HTR-8/SVneo (cell line): ENCODE data around the gene ARHGAP32.

Experiments
- DNase-seq: peaks from one replicate; pipeline ENCODE4 v3.0.0; 2011; ENCODE audit warnings: low spot score, mixed read lengths; ENCODE audit not compliant: insufficient read length
- FAIRE-seq: peaks from 2 replicates; lab custom pipeline; 2011; peaks lifted over from hg19 to GRCh38; lab: Jason Lieb, UNC

The ARHGAP32 gene

GRCh38 chr11:129192150-129192549, at the start of gene ARHGAP32:
TSS of gene ARHGAP32 (minus strand) at chr11:129192325. CDS start at chr11:129192198, 127 bp downstream.
- FAIRE-seq (no peak), DNase-seq (no peak)

- FAIRE-seq (no peak), DNase-seq (no peak)
These were observed 47.1 kb upstream of the ARHGAP32 start for GRCh38 chr11:129239207-129239606.

DNA sequence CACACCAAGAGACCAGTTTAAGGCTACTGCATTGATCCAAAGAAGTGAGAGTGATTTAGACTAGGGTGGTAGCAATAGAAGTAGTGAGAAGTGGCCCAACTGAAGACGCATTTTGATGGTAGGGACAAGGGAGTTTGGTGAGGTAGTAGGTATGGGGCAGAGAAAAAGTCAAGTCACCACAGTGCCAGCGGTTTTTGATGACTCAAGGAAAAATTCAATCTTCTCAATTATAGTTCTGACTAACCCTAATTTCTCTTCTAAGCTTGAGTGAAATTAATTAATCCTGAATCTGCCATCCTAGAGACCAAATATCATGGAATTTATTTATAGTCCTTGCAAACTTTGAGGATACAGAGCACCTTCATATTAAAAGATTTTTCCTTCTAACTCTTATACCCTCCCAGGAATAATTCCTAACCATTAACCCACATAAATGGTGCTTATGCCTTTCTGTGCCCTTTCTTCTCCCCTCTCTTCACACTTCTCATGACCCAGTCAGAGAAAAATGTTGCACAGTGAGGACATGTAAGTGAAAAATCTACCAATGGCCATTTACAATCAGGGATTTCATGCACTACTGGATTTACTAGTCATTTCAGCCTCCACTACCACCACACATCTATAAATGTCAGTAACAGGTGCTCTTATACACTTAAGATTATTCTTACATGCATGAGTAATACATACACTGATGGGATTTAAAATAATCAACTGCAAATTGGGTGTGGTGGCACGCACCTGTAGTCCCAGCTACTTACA, 45.9 kb upstream of the ARHGAP32 start:
- DNase-seq: no peak
- FAIRE-seq: no peak

DNA sequence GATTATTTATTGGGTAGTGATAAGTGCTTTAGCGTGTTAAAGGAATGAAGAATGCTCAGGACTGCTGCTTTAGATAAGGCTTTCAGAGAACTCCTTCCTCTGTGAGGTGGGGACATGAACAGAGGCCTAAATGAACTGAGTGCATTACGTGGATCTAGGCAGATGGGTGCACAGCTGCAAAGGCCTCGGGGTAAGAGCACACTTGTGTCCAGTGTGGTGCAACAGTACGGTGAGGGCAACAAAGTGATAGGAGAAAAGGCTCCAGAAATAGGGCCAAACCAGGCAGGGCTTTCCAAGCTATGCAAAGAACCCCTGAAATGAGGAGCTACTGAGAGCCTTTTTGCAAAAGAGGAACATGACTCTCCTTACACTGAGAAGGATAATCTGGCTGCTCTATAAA, 45.3 kb upstream of the ARHGAP32 start:
- DNase-seq (no peak), FAIRE-seq (no peak)

- DNase-seq: no peak
- FAIRE-seq: no peak
These were observed 44.7 kb upstream of the ARHGAP32 start for GRCh38 chr11:129236850-129237249.

DNA sequence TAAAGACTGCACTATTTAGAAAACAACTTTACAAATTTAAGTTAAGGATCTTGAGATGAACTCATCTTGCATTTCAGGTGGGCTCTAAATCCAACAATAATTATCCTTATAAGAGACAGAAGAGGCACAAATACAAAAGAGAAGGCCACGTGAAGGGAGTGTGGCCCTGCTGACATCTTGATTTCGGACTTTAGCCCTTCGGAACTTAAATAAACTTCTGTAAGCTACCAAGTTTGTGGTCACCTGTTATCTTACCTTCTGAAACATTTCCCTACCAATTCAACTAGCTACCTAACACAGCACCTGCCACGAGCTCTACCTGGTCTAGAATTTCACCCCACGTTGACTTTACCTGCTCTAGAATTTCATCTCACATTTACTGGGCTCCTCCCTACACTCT, 42.9 kb upstream of the ARHGAP32 start:
- DNase-seq (no peak), FAIRE-seq (no peak)

DNA sequence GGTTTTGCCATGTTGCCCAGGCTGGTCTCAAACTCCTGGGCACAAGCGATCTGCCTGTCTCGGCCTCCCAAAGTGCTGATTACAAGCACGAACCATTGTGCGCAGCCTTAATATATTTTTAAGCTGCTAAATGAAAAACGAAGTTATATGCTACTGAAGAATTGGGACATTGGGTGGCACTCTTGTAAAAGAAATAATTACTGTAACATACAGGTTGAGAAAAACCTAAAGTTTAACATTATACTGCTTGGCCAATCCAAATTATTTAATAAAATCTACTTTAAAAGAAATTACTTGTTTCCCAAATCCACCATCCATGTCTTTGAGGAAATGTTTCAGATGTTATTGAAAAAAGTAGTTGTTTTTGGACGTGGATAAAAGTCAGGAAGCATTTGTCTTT, 37.9 kb upstream of the ARHGAP32 start:
- FAIRE-seq: no peak
- no peak for DNase-seq

GRCh38 chr11:129226207-129226798, 34.2 kb upstream of the ARHGAP32 start:
- no peak for FAIRE-seq

DNA sequence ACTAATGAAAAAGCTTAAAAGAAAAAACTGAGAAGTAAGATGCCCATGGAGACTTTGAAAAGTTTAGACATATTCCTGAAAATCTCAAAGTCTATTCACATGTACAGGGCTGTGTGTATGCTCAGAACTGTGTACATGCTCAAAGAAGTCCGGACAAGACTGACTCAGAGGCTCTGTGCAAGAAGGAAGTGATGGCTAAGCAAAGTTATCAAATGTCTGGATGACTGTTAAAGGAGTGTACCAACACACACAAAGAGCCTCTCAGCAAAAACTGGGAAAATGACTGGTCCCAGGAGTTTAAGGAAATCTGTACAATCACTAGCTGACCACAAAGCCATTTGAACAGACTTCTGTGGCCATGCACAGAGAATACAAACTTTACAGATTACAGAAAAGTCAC, 33.1 kb upstream of the ARHGAP32 start:
- FAIRE-seq: no peak
- DNase-seq: no peak

More at GRCh38 chr11:129226207-129226798, 34.2 kb upstream of the ARHGAP32 start:
- DNase-seq: no peak

GRCh38 chr11:129224538-129224937, 32.4 kb upstream of the ARHGAP32 start:
- DNase-seq (no peak), FAIRE-seq (no peak)

GRCh38 chr11:129223701-129224149, 31.6 kb upstream of the ARHGAP32 start:
- FAIRE-seq (no peak), DNase-seq (no peak)

- FAIRE-seq: no peak
- no peak for DNase-seq
These were observed 31.1 kb upstream of the ARHGAP32 start for GRCh38 chr11:129223260-129223659.

- FAIRE-seq (no peak), DNase-seq (no peak)
These were observed 30.0 kb upstream of the ARHGAP32 start for GRCh38 chr11:129222158-129222557.

GRCh38 chr11:129215506-129216245, 23.6 kb upstream of the ARHGAP32 start:
- DNase-seq: no peak
- FAIRE-seq: no peak

- no peak for DNase-seq
- no peak for FAIRE-seq
These were observed 22.7 kb upstream of the ARHGAP32 start for GRCh38 chr11:129214710-129215295.

- DNase-seq (no peak), FAIRE-seq (no peak)
These were observed 21.1 kb upstream of the ARHGAP32 start for GRCh38 chr11:129213261-129213660.

DNA sequence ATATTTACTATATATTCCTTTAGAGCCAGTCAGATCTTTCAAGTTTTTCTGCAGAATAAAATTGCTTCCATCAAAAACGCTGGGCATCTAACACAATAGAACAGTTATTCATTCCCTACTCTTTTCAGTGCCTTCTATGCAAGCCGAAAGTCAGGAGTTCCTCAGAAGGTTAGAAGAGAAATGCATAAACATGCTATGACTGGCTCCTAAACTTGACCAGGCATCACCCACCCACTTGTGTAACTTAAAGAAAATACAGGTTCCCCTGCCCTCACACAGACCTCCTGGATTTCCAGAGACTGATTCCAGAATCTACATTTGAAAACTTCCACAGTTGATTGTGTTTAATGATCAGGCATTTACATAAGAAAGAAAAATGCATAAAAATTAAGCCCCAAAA, 19.3 kb upstream of the ARHGAP32 start:
- FAIRE-seq: no peak
- DNase-seq: no peak

- FAIRE-seq: no peak
These were observed 18.7 kb upstream of the ARHGAP32 start for GRCh38 chr11:129210831-129211181.

DNA sequence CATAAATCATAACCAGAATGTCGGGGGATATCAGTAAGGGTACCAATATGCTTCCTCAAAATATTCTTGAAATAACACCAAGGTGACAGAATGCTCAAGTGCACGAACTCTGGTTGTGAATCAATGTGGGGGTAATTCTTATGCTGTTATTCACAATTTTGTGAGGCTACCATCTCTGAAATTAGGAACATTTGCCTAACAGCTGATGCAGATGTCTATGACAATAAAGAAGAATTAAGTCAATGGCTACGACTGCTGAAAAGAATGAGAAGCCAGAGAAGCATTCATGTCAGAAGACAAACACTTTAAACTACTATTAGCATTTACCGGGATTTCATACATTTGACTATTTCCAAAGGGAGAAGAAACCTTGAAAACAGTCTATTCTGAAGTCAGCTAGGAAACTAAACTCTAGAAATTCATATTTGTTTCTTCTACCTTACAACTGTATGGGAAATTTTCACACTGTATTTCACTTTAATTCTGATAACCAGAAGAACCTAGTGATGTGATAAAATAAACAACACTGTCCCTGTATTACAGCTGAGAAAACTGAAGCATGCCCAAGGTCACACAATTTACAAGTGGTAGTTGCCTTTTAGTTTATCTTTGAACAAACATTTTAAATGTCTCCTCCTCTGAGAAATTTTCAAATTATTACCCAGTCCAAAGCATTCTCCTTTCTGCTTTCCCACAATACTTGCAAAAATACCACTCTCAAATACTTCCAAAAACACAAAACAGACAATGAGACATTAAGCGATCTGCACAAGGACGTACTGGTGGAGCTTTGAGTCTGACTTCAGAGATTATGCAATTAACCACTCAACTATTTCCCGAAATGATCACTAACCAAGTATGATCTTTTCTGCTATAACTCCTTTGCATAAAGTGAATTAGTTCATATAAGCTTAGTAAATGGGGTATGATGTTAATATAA, 18.0 kb upstream of the ARHGAP32 start:
- DNase-seq (no peak), FAIRE-seq (no peak)

More at GRCh38 chr11:129210831-129211181, 18.7 kb upstream of the ARHGAP32 start:
- no peak for DNase-seq

DNA sequence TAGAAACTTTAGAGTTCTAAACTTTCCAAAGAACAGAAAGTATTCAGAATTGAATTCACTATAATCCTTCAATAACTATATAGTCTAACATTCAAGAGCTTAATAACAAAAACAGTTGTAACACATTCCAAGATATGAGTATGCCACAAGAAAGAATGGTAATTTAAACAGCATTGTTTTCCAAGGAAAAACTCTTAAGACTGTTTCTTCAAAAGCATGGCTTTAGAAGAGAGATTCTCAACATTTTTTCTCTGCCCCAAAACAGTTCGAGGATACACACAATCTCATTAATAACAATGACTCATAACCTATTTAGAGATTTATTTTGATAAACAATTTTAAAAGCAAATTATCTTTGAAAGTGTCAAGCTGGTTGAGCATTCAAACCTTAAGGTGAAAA, 16.7 kb upstream of the ARHGAP32 start:
- FAIRE-seq (no peak), DNase-seq (no peak)
